Muscle layer of colon (tissue), 2 donors: ENCODE results near the gene KCNG3.

Source experiments
- H3K27ac ChIP-seq: one replicate; pipeline ENCODE4 v1.7.0; 2013; ENCODE audit warnings: low read depth, mild to moderate bottlenecking, low read length, moderate library complexity
- H3K27me3 ChIP-seq, 2 donors: one replicate each; pipeline ENCODE4 v1.7.0; 2013; ENCODE audit warnings: low read length in 2 of 2, mild to moderate bottlenecking in 2 of 2; ENCODE audit not compliant: insufficient read depth in 2 of 2, control insufficient read depth in 1 of 2
- H3K36me3 ChIP-seq: one replicate; pipeline ENCODE4 v1.7.0; 2013; ENCODE audit warnings: mild to moderate bottlenecking, low read length; ENCODE audit not compliant: insufficient read depth
- H3K4me1 ChIP-seq: one replicate; pipeline ENCODE4 v1.7.0; 2013; ENCODE audit warnings: mild to moderate bottlenecking, low read length; ENCODE audit not compliant: insufficient read depth
- H3K4me3 ChIP-seq, 2 donors: one replicate each; pipeline ENCODE4 v1.7.0; 2013; ENCODE audit warnings: low read length in 2 of 2, low read depth in 1 of 2, mild to moderate bottlenecking in 1 of 2, moderate library complexity in 1 of 2
- H3K9ac ChIP-seq: one replicate; pipeline ENCODE4 v1.7.0; 2013; ENCODE audit warnings: low read length
- H3K9me3 ChIP-seq: one replicate; pipeline ENCODE4 v1.7.0; 2013; ENCODE audit warnings: mild to moderate bottlenecking, low read length
- donor health status: abdominal sarcoma.
- donor health status: Adenocarcinoma of cecum.

The KCNG3 gene

DNA sequence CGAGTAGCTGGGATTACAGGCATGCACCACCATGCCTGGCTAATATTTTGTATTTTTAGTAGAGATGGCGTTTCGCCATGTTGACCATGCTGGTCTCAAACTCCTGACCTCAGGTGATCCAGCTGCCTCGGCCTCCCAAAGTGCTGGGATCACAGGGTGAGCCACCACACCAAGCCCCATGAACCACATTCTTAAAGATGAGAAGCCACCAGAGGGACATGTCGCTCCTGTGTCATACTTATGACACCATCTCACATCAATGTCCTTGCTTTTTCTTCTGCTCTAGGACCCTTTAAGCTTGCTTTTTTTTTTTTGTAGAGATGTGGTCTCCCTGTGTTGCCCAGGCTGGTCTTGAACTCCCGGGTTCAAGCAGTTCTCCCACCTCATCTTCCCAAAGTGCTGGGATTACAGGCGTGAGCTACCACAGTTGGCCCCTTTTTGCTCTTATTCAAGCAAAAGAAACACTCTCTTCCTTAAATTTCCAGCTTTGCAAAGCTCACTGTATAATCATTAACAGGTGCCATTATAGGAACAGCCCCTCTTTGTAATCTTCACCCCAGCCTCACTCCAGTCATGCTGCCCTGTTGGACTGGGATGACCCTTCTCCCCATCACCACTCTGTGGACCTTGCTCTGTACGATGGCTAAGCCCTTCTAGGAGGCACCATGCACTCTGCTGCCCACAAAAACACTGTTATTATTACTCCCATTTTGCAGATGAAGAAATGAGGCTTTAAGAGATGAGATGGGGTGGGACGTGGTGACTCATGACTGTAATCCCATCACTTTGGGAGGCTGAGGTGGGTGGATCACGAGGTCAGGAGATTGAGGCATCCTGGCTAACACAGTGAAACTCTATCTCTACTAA, 10.8 kb upstream of the KCNG3 start:
- H3K4me3 ChIP-seq = no peak overlapping the region
- H3K9me3 ChIP-seq = no peaks in the 10 kb centered on the region
- no peak overlapping the region for H3K27ac ChIP-seq
- H3K9ac ChIP-seq = no peak overlapping the region
- H3K36me3 ChIP-seq = no peaks in the 10 kb centered on the region
- H3K27me3 ChIP-seq = no peaks in the 10 kb centered on the region
- H3K4me1 ChIP-seq = no peaks in the 10 kb centered on the region

- Histone ChIP-seq H3K36me3 (no peaks in the 10 kb centered on the region), H3K9me3 (no peaks in the 10 kb centered on the region), H3K4me3 (no peak overlapping the region), H3K4me1 (no peaks in the 10 kb centered on the region), H3K27me3 (no peaks in the 10 kb centered on the region), H3K27ac (no peak overlapping the region), H3K9ac (no peak overlapping the region)
These were observed 9.5 kb upstream of the KCNG3 start for GRCh38 chr2:42503291-42503690.

GRCh38 chr2:42498497-42498896, 4.7 kb upstream of the KCNG3 start:
- Histone ChIP-seq H3K9me3 (no peaks in the 10 kb centered on the region), H3K9ac (no peak overlapping the region), H3K27ac (no peak overlapping the region), H3K27me3 (peaks cover 0 to 11% of the 10 kb centered on the region in 2 donors), H3K4me1 (peaks cover 7% of the 10 kb centered on the region), H3K36me3 (no peaks in the 10 kb centered on the region), H3K4me3 (no peak overlapping the region)

DNA sequence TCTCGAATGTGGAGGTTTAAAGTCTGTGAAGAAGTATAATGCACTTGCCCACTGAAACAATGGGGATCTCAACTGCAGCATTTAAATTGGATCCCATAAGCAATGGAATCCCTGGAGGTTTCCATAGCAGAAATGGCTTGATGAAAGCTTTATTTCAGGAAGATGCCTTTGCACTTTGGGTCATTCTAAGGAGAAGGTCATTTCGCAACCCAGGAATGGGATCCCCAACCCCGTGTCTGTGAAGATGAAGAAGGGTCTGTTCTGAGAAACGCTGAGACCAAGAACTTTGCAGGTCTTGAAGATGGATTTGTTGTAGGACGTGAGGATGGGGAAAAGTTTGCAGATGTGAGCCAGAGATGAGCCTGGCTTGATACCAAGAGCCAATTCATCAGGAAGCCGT, 1.8 kb upstream of the KCNG3 start:
- peaks cover 7% of the 10 kb centered on the region for H3K4me1 ChIP-seq
- no peak overlapping the region for H3K27ac ChIP-seq
- H3K4me3 ChIP-seq = no peak overlapping the region
- peaks cover 15 to 26% of the 10 kb centered on the region in 2 donors for H3K27me3 ChIP-seq
- no peak overlapping the region for H3K9ac ChIP-seq
- H3K9me3 ChIP-seq = no peaks in the 10 kb centered on the region
- no peaks in the 10 kb centered on the region for H3K36me3 ChIP-seq

GRCh38 chr2:42495234-42495581, 1.4 kb upstream of the KCNG3 start:
- Histone ChIP-seq H3K36me3 (no peaks in the 10 kb centered on the region), H3K9me3 (no peaks in the 10 kb centered on the region), H3K27ac (no peak overlapping the region), H3K27me3 (peaks cover 15 to 26% of the 10 kb centered on the region in 2 donors), H3K4me3 (peak overlapping the region in 1 of 2 donors; percentile 60), H3K4me1 (peaks cover 7% of the 10 kb centered on the region), H3K9ac (no peak overlapping the region)

DNA sequence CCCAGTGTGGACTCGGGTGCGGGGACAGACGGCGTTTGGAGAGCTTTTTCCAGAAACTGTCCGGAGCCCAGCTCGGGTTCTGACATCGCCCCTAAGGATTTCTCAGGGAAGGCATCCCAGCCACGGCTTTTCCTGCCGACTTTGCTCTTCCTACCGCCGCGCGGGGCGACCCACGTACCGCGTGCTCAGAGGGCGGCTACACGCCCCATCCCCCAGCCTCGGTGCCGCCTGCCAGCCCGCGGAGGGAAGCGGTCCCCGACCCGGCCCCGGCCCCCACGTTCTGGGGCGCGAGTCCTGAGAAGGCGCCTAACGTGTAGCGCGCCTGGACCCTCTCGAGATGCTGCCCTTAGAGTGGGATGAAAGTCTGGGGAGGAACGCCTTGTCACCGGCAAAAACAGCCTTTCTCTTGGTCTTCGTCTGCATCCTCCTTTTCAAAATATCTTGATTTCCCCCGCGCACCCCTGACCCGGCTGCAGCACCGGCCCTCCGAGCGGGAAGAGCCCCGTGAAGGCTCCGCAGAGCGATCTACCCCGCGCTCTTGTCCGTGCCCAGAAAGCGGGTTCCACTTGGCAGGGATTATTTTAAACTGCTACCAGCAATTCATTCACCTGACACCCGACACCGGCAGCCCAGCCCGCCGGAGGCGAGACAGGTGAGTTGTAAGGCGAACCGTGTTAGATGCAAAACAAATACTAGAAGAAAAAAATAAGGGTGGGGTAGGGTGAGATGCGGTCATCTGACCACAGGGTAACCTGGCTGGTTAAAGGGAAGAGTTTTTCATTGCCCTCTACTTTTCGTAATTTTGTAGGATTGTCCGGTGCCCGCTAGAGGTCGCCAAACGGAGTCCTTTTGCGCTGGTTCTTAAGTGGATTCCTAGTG, 812 bp upstream of the KCNG3 start:
- H3K27me3 ChIP-seq = peaks cover 15 to 26% of the 10 kb centered on the region in 2 donors
- no peaks in the 10 kb centered on the region for H3K36me3 ChIP-seq
- H3K9ac ChIP-seq = no peak overlapping the region
- H3K4me1 ChIP-seq = peaks cover 7% of the 10 kb centered on the region
- no peaks in the 10 kb centered on the region for H3K9me3 ChIP-seq
- peak overlapping the region; percentile 40 to 60 for H3K4me3 ChIP-seq
- H3K27ac ChIP-seq = peak overlapping the region; percentile 39

- Histone ChIP-seq H3K27ac (no peak overlapping the region), H3K9me3 (no peaks in the 10 kb centered on the region), H3K4me3 (no peak overlapping the region), H3K27me3 (peaks cover 15 to 26% of the 10 kb centered on the region in 2 donors), H3K4me1 (peaks cover 7% of the 10 kb centered on the region), H3K9ac (no peak overlapping the region), H3K36me3 (no peaks in the 10 kb centered on the region)
These were observed 903 bp downstream of the KCNG3 start for GRCh38 chr2:42492691-42493467.

GRCh38 chr2:42488297-42488696, 5.5 kb downstream of the KCNG3 start:
- H3K4me1 ChIP-seq = no peaks in the 10 kb centered on the region
- H3K9me3 ChIP-seq = no peaks in the 10 kb centered on the region
- H3K9ac ChIP-seq = no peak overlapping the region
- H3K4me3 ChIP-seq = no peak overlapping the region
- H3K27ac ChIP-seq = no peak overlapping the region
- peaks cover 13 to 15% of the 10 kb centered on the region in 2 donors for H3K27me3 ChIP-seq
- H3K36me3 ChIP-seq = no peaks in the 10 kb centered on the region

DNA sequence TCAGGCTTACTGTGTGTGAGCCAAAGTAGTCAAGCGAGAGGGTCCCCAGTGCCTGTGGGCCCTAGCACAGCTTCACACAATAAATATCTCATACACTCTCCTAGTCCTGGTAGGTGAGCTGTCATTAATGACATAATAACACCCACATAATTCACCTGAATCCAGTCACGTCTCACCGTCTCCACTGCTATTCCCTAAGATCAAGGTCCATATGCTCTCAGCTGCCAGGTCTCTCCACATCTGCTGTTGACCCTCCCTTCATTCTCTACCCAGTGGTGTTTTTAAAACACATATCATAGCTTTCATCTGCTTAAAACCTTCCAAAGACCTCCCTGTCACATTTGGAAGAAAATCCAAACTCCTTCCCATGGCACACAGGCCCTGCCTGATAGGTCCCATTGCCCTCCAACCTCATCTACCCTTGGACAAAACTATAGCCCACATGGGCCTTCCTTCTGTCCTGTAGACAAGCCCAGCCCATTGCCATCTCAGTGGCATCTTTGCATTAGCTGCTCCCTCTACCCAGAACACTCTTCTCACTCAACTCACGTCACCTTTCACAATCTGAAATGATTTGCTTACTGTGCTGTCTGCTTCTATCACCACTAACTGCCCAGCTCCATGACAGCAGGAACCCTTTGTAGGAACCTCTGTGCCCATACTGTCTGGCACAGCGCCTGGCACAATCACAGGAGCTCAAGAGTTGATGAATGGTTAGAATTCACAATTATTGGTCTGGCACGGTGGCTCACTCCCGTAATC, 7.5 kb downstream of the KCNG3 start:
- no peak overlapping the region for H3K4me3 ChIP-seq
- no peak overlapping the region for H3K9ac ChIP-seq
- no peaks in the 10 kb centered on the region for H3K27me3 ChIP-seq
- no peaks in the 10 kb centered on the region for H3K4me1 ChIP-seq
- no peaks in the 10 kb centered on the region for H3K36me3 ChIP-seq
- no peak overlapping the region for H3K27ac ChIP-seq
- H3K9me3 ChIP-seq = no peaks in the 10 kb centered on the region

GRCh38 chr2:42480402-42480801, 13.4 kb downstream of the KCNG3 start:
- Histone ChIP-seq H3K9ac (no peak overlapping the region), H3K36me3 (no peaks in the 10 kb centered on the region), H3K4me3 (no peak overlapping the region), H3K27me3 (no peaks in the 10 kb centered on the region), H3K9me3 (no peaks in the 10 kb centered on the region), H3K27ac (no peak overlapping the region), H3K4me1 (no peaks in the 10 kb centered on the region)
